Endothelial cell of umbilical vein (primary cell): Measurements from ENCODE around the gene SMARCD1. TPM values are rescaled to one million over a fixed set of nuclear protein-coding genes. Genes with fewer than 3 reads are reported as not detected.

Experiments
- BruUV-seq: library from RNA; stranded (reverse); fragments of 400-500 nt; replicated peaks from 2 replicates; lab custom pipeline; 2021; lab: Mats Ljungman, UMichigan
- CTCF ChIA-PET: fragments of 300-600, 350-600 bp; sonication (Branson Sonifier 250); formaldehyde crosslinking; loops from one replicate; lab custom pipeline; 2021; ENCODE audit warnings: antibody characterized with exemption, inconsistent platforms; lab: Charles Lee
- POLR2A ChIA-PET: fragments of 300-600, 350-600 bp; sonication (Branson Sonifier 250); formaldehyde crosslinking; loops from one replicate; lab custom pipeline; 2021; ENCODE audit warnings: antibody characterized with exemption, inconsistent platforms; lab: Charles Lee
- DNase-seq: peaks from one replicate; pipeline ENCODE4 v3.0.0-alpha.2; 2011; ENCODE audit warnings: low read depth, low spot score
- FAIRE-seq: peaks from 2 replicates; lab custom pipeline; 2011; peaks lifted over from hg19 to GRCh38; lab: Jason Lieb, UNC
- H2AFZ ChIP-seq: 2 replicates; pipeline ENCODE4 v1.6.0; 2012; ENCODE audit warnings: low read depth, low read length, control low read depth, inconsistent platforms
- H3K27ac ChIP-seq: 2 replicates; pipeline ENCODE4 v1.5.1; 2011; ENCODE audit warnings: low read depth, mild to moderate bottlenecking, control low read depth, low read length, moderate library complexity; ENCODE audit not compliant: insufficient read depth
- H3K27me3 ChIP-seq, 2 experiments: 2 replicates each; pipeline versions ENCODE4 v1.6.0 to v1.6.1; 2011; ENCODE audit warnings: low read length in 2 of 2, mixed read lengths in 1 of 2; ENCODE audit not compliant: control insufficient read depth in 2 of 2, insufficient read depth in 2 of 2
- H3K36me3 ChIP-seq, 2 experiments: 2 replicates in 1 of 2; 3 replicates in 1 of 2; pipeline ENCODE4 v1.5.1; 2011; ENCODE audit warnings: low read length in 2 of 2, mild to moderate bottlenecking in 1 of 2, moderate library complexity in 1 of 2; ENCODE audit not compliant: control insufficient read depth in 2 of 2, insufficient read depth in 2 of 2; ENCODE audit errors: extremely low read depth in 1 of 2
- H3K4me1 ChIP-seq: 3 replicates; pipeline ENCODE4 v1.5.1; 2011; ENCODE audit warnings: mild to moderate bottlenecking, low read length; ENCODE audit not compliant: control insufficient read depth, insufficient read depth; ENCODE audit errors: extremely low read depth
- H3K4me2 ChIP-seq: 2 replicates; pipeline ENCODE4 v1.6.1; 2011; ENCODE audit warnings: low read length, control low read depth, mixed read lengths; ENCODE audit not compliant: insufficient read depth
- H3K4me3 ChIP-seq, 3 experiments: fragments of 200-600 bp in 1 of 3; sonication (generic), shearing (Covaris generic) in 1 of 3; replicated peaks in 1 of 3; 2 replicates each; pipeline ENCODE4 v1.5.1; 2011 to 2016; ENCODE audit warnings: control low read depth in 3 of 3, low read length in 3 of 3, mild to moderate bottlenecking in 2 of 3, inconsistent platforms in 1 of 3, low read depth in 1 of 3, moderate library complexity in 1 of 3; ENCODE audit not compliant: insufficient read depth in 1 of 3
- H3K79me2 ChIP-seq: 2 replicates; pipeline ENCODE4 v1.6.0; 2012; ENCODE audit warnings: low read length, inconsistent platforms; ENCODE audit not compliant: control insufficient read depth, insufficient read depth
- H3K9ac ChIP-seq: replicated peaks from 2 replicates; pipeline ENCODE3; 2011; ENCODE audit warnings: low read length, control low read depth; ENCODE audit not compliant: insufficient read depth; ENCODE audit errors: extremely low read depth
- H3K9me1 ChIP-seq: replicated peaks from 3 replicates; pipeline ENCODE4 v1.6.0; 2011; ENCODE audit warnings: mild to moderate bottlenecking, low read length; ENCODE audit not compliant: control insufficient read depth, insufficient read depth; ENCODE audit errors: extremely low read depth
- H3K9me3 ChIP-seq: replicated peaks from 2 replicates; pipeline ENCODE4 v1.5.1; 2012; ENCODE audit warnings: low read length, inconsistent platforms; ENCODE audit not compliant: control insufficient read depth, insufficient read depth
- H4K20me1 ChIP-seq: replicated peaks from 2 replicates; pipeline ENCODE3; 2011; ENCODE audit warnings: mild to moderate bottlenecking, low read length; ENCODE audit not compliant: control insufficient read depth, insufficient read depth; ENCODE audit errors: extremely low read depth
- CTCF ChIP-seq, 2 donors: IDR thresholded peaks; 1 replicate in 1 of 2; 2 replicates in 1 of 2; pipeline ENCODE4 v1.5.1; 2011; ENCODE audit warnings: low read length in 2 of 2, mild to moderate bottlenecking in 2 of 2, moderate library complexity in 2 of 2, control low read depth in 1 of 2, inconsistent platforms in 1 of 2, low read depth in 1 of 2; ENCODE audit not compliant: insufficient read depth in 1 of 2; ENCODE audit errors: extremely low read depth in 1 of 2
- EZH2 ChIP-seq: IDR thresholded peaks from 2 replicates; pipeline ENCODE4 v1.6.1; 2012; ENCODE audit warnings: borderline replicate concordance, low read depth, mild to moderate bottlenecking, moderate library complexity, low read length, inconsistent platforms; ENCODE audit not compliant: severe bottlenecking
- FOS ChIP-seq: IDR thresholded peaks from 2 replicates; pipeline ENCODE4 v1.6.1; 2011; ENCODE audit warnings: mild to moderate bottlenecking, low read length, moderate library complexity, borderline replicate concordance; ENCODE audit not compliant: insufficient read depth
- GATA2 ChIP-seq: IDR thresholded peaks from 2 replicates; pipeline ENCODE4 v1.7.0; 2011; ENCODE audit warnings: low read depth, mild to moderate bottlenecking, moderate library complexity, mixed read lengths, low read length; ENCODE audit not compliant: insufficient read length, insufficient read depth
- JUN ChIP-seq: IDR thresholded peaks from 2 replicates; pipeline ENCODE4 v1.6.1; 2011; ENCODE audit warnings: borderline replicate concordance, low read depth; ENCODE audit not compliant: insufficient read length, insufficient read depth
- MAX ChIP-seq: IDR thresholded peaks from 2 replicates; pipeline ENCODE4 v1.6.1; 2011; ENCODE audit not compliant: insufficient read depth, insufficient read length
- MYC ChIP-seq: IDR thresholded peaks from one replicate; pipeline ENCODE4 v1.6.1; 2011; ENCODE audit warnings: mild to moderate bottlenecking, low read depth, low read length
- POLR2A ChIP-seq: IDR thresholded peaks from 2 replicates; pipeline ENCODE4 v1.6.1; 2012; ENCODE audit warnings: low read depth, mild to moderate bottlenecking, control low read depth, low read length
- POLR2AphosphoS5 ChIP-seq: IDR thresholded peaks from 2 replicates; pipeline ENCODE4 v1.6.1; 2012; ENCODE audit warnings: low read depth, mild to moderate bottlenecking, control low read depth, low read length, moderate library complexity; ENCODE audit not compliant: insufficient read depth
- dilution Hi-C: fragments of 300-500 bp; cut with MboI; formaldehyde crosslinking; loops from one replicate; pipeline ENCODE4 v1.15.0; 2019; ENCODE audit warnings: low sequenced_read_pairs; ENCODE audit not compliant: extremely low pct_ligation_motif_present
- intact Hi-C: fragments of 100-400 bp; cut with micrococcal nuclease; formaldehyde crosslinking; loops from one replicate; pipeline ENCODE4 v1.10.0; 2022
- polyA plus RNA-seq, 4 experiments: library from polyadenylated mRNA; depleted of rRNA in 3 of 4; stranded (reverse) in 3 of 4; unstranded in 1 of 4; fragments of >200 nt; gene quantifications; 2 replicates each; pipeline versions ENCODE4 v1.2.1 to v1.2.3, GENCODE V29; 2011 to 2012; ENCODE audit warnings: missing spikeins in 1 of 4
- total RNA-seq: library from RNA; stranded (reverse); gene quantifications from 2 replicates; pipeline ENCODE4 v1.2.3, GENCODE V29; 2021

SMARCD1 gene
- total and polyA plus RNA-seq, 2 donors (not counting 3 experiments of a cell fraction or from before 2014, with no cell fraction given): 86.6 to 94.2 TPM

DNA sequence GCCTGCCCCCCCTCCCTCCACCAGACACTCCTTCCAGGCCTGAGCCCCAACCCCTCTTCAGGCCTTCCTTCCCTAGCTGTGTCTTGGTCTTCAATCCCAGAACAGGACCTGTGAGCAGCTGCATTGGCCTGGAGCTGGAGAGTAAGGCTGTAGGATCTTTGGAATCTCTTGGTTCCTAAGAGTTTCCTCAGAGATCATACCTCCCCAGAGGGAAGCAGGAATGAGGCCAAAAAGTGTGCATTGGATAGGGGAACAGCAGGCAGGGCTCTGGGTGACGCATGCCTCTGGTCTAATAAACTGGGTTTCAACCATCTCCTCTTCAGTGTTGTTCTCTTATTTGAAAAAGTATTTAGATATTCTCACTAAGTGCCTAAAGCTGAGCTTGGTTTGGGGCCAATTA is 1.8 kb upstream of the SMARCD1 start:
- intact Hi-C loops: no loop called here
- no peak overlapping the region for H3K27ac ChIP-seq
- CTCF ChIA-PET: interaction anchor here (0.6 to 5.6 kb wide), 7 partner anchors 13 to 223 kb away, joined by 3 to 89 read pairs (median 4); partner anchors contain the start of gene COX14
- H3K4me1 ChIP-seq: peaks cover 26% of the 10 kb centered on the region
- DNase-seq: no peak
- dilution Hi-C loops: no loop called here
- no peaks in the 10 kb centered on the region for H3K9me3 ChIP-seq
- no peak overlapping the region for H3K9ac ChIP-seq
- TF ChIP-seq POLR2A (no peak), CTCF (IDR thresholded peaks at IDR 0.05; ENCODE audit: extremely low read depth in 1 of 2, insufficient read depth in 1 of 2, low read depth in 1 of 2, low read length in 2 of 2) (no peak), POLR2AphosphoS5 (no peak), GATA2 (no peak), FOS (no peak), JUN (no peak), MYC (no peak), MAX (no peak), EZH2 (no peak)
- H3K27me3 ChIP-seq: no peaks in the 10 kb centered on the region
- H3K79me2 ChIP-seq: peaks cover 10% of the 10 kb centered on the region
- no peak overlapping the region for H2AFZ ChIP-seq
- no peak overlapping the region for H3K4me2 ChIP-seq
- BruUV-seq: no TSS peak
- H3K36me3 ChIP-seq: peaks cover 6 to 9% of the 10 kb centered on the region in 2 experiments
- POLR2A ChIA-PET: no interaction called here
- FAIRE-seq: no peak
- H3K9me1 ChIP-seq: no peaks in the 10 kb centered on the region
- no peaks in the 10 kb centered on the region for H4K20me1 ChIP-seq
- H3K4me3 ChIP-seq: no peak overlapping the region
